Common myeloid progenitor, CD34-positive (primary cell): Measurements from ENCODE around the gene AGO1.
"Not testable (repeated sequence)": the region's sequence is repeated elsewhere in the genome, so short reads cannot be mapped to it uniquely, and the experiment has no call there.

ENCODE experiments used
- CTCF ChIA-PET: fragments of 350-600 bp; sonication (Branson Sonifier 250); formaldehyde crosslinking; loops from one replicate; lab custom pipeline; 2021; ENCODE audit warnings: antibody characterized with exemption; lab: Charles Lee
- POLR2A ChIA-PET: fragments of 350-600 bp; sonication (Branson Sonifier 250); formaldehyde crosslinking; loops from one replicate; lab custom pipeline; 2021; ENCODE audit warnings: antibody characterized with exemption; lab: Charles Lee
- DNase-seq, 3 donors: peaks; one replicate each; pipeline versions ENCODE4 v3.0.0 to v3.0.0-alpha.2; 2013
- H3K27ac ChIP-seq, 2 experiments: 1 replicate in 1 of 2; 2 replicates in 1 of 2; pipeline ENCODE4 v1.7.0; 2013; ENCODE audit warnings: inconsistent platforms in 2 of 2, low read length in 2 of 2, mild to moderate bottlenecking in 2 of 2, low read depth in 1 of 2, moderate library complexity in 1 of 2; ENCODE audit not compliant: severe bottlenecking in 2 of 2, insufficient read depth in 1 of 2, poor library complexity in 1 of 2
- H3K27me3 ChIP-seq, 5 experiments: replicated peaks in 2 of 5; 1 replicate in 3 of 5; 2 replicates in 2 of 5; pipeline versions ENCODE4 v1.6.1 to v1.7.0; 2013; ENCODE audit warnings: low read length in 4 of 5, mild to moderate bottlenecking in 2 of 5, moderate library complexity in 2 of 5, inconsistent platforms in 1 of 5; ENCODE audit not compliant: insufficient read depth in 5 of 5, control insufficient read depth in 4 of 5
- H3K36me3 ChIP-seq, 4 experiments: 1 replicate in 2 of 4; 2 replicates in 2 of 4; pipeline versions ENCODE4 v1.6.1 to v1.7.0; 2013; ENCODE audit warnings: low read length in 3 of 4, control low read depth in 1 of 4, mild to moderate bottlenecking in 1 of 4; ENCODE audit not compliant: control insufficient read depth in 4 of 4, insufficient read depth in 4 of 4
- H3K4me1 ChIP-seq, 4 experiments: 1 replicate in 3 of 4; 2 replicates in 1 of 4; pipeline versions ENCODE4 v1.6.1 to v1.7.1; 2013; ENCODE audit warnings: low read length in 3 of 4, mild to moderate bottlenecking in 3 of 4, control low read depth in 1 of 4, inconsistent platforms in 1 of 4, moderate library complexity in 1 of 4; ENCODE audit not compliant: control insufficient read depth in 4 of 4, insufficient read depth in 4 of 4; ENCODE audit errors: control extremely low read depth in 1 of 4
- H3K4me3 ChIP-seq, 7 experiments: 1 replicate in 4 of 7; 2 replicates in 3 of 7; pipeline versions ENCODE4 v1.5.1 to v1.7.0; 2013; ENCODE audit warnings: mild to moderate bottlenecking in 7 of 7, low read length in 6 of 7, moderate library complexity in 6 of 7, inconsistent platforms in 2 of 7, low read depth in 2 of 7, control low read depth in 1 of 7; ENCODE audit not compliant: insufficient read depth in 4 of 7, control insufficient read depth in 1 of 7; ENCODE audit errors: extremely low read depth in 1 of 7
- H3K9me3 ChIP-seq, 5 experiments: 1 replicate in 4 of 5; 2 replicates in 1 of 5; pipeline versions ENCODE4 v1.6.1 to v1.7.1; 2013; ENCODE audit warnings: low read length in 4 of 5, mild to moderate bottlenecking in 2 of 5, inconsistent platforms in 1 of 5, low read depth in 1 of 5, moderate library complexity in 1 of 5; ENCODE audit not compliant: control insufficient read depth in 4 of 5, insufficient read depth in 2 of 5; ENCODE audit errors: control extremely low read depth in 1 of 5
- WGBS: methylation state at CpG from one replicate; pipeline ENCODE4 v1.1.5; 2013; ENCODE audit not compliant: insufficient coverage; 5-methylcytosine and 5-hydroxymethylcytosine counted together

Gene AGO1

GRCh38 chr1:35971601-35972000 lies 88.6 kb downstream of the AGO1 start:
- ChIA-PET POLR2A (no interaction called here), CTCF (no interaction called here)
- Histone ChIP-seq H3K4me3 (no peak overlapping the region), H3K9me3 (peaks cover 0 to 3% (median 0%) of the 10 kb centered on the region in 5 experiments), H3K36me3 (peaks cover 14 to 32% (median 27%) of the 10 kb centered on the region in 4 experiments), H3K4me1 (no peaks in the 10 kb centered on the region), H3K27ac (no peak overlapping the region), H3K27me3 (no peaks in the 10 kb centered on the region)
- DNase-seq, result no peak
- WGBS, result no CpG with 5 or more reads among the region's 2 CpGs

- H3K9me3 ChIP-seq, H3K27ac ChIP-seq, H3K27me3 ChIP-seq, CTCF ChIA-PET, H3K4me3 ChIP-seq, H3K4me1 ChIP-seq, POLR2A ChIA-PET, DNase-seq: not testable (repeated sequence)
- peaks cover 14 to 32% (median 27%) of the 10 kb centered on the region in 4 experiments for H3K36me3 ChIP-seq
- no CpG with 5 or more reads among the region's 3 CpGs for WGBS
Measured at GRCh38 chr1:35972631-35973030, 89.6 kb downstream of the AGO1 start.

GRCh38 chr1:35980090-35980489 lies 97.1 kb downstream of the AGO1 start:
- Histone ChIP-seq H3K4me3 (no peak overlapping the region), H3K36me3 (peaks cover 6 to 26% (median 13%) of the 10 kb centered on the region in 4 experiments), H3K27ac (no peak overlapping the region), H3K27me3 (no peaks in the 10 kb centered on the region), H3K4me1 (peaks cover 0 to 3% (median 0%) of the 10 kb centered on the region in 4 experiments), H3K9me3 (no peaks in the 10 kb centered on the region)
- ChIA-PET CTCF (no interaction called here), POLR2A (no interaction called here)
- no peak for DNase-seq
